ENCODE data around the gene USP25. TPM values are rescaled to one million over a fixed set of nuclear protein-coding genes. Genes with fewer than 3 reads are reported as not detected.

The USP25 gene
- total RNA-seq, 4 donors from 2014 or later = 99.4 to 130 (median 107) TPM

- H3K4me3 ChIP-seq = peak overlapping the region in 1 of 4 donors; percentile 3
- no peak for TF ChIP-seq CTCF (IDR thresholded peaks at IDR 0.05 in 4 of 5, conservative IDR thresholded peaks at IDR 0.05 in 1 of 5)
- TF ChIP-seq POLR2A (IDR thresholded peaks at IDR 0.05) = no peak
- H3K4me1 ChIP-seq = peaks cover 61 to 62% of the 10 kb centered on the region in 2 donors
- intact Hi-C loops (cut with DNase I; ENCODE audit: low total_unique reads) = no loop called here
- in situ Hi-C loops (cut with MboI; ENCODE audit: low sequenced_read_pairs in 4 of 4) = no loop called here
- no peaks in the 10 kb centered on the region for H3K27me3 ChIP-seq
- no peaks in the 10 kb centered on the region for H3K36me3 ChIP-seq
- ATAC-seq = no peak
- no peak overlapping the region for H3K27ac ChIP-seq
- DNase-seq = no peak
- no peaks in the 10 kb centered on the region for H3K9me3 ChIP-seq
Measured at GRCh38 chr21:15748586-15748985, 18.8 kb downstream of the USP25 start.

GRCh38 chr21:15749082-15749860 is 19.5 kb downstream of the USP25 start:
- intact Hi-C loops (cut with DNase I; ENCODE audit: low total_unique reads) (no loop called here), in situ Hi-C loops (cut with MboI; ENCODE audit: low sequenced_read_pairs in 4 of 4) (no loop called here)
- Histone ChIP-seq H3K4me3 (peak overlapping the region in 1 of 4 donors; percentile 3), H3K4me1 (peaks cover 68 to 69% of the 10 kb centered on the region in 2 donors), H3K27me3 (no peaks in the 10 kb centered on the region), H3K27ac (peak overlapping the region in 1 of 4 donors; percentile 9), H3K36me3 (no peaks in the 10 kb centered on the region), H3K9me3 (no peaks in the 10 kb centered on the region)
- DNase-seq (no peak), ATAC-seq (no peak)
- TF ChIP-seq CTCF (IDR thresholded peaks at IDR 0.05 in 4 of 5, conservative IDR thresholded peaks at IDR 0.05 in 1 of 5) = no peak
- no peak for TF ChIP-seq POLR2A (IDR thresholded peaks at IDR 0.05)

GRCh38 chr21:15749861-15750159 is 20.0 kb downstream of the USP25 start:
- Histone ChIP-seq H3K36me3 (no peaks in the 10 kb centered on the region), H3K27me3 (no peaks in the 10 kb centered on the region), H3K4me1 (peaks cover 73% of the 10 kb centered on the region in 2 donors), H3K27ac (peak overlapping the region in 1 of 4 donors; percentile 9), H3K4me3 (no peak overlapping the region), H3K9me3 (no peaks in the 10 kb centered on the region)
- intact Hi-C loops (cut with DNase I; ENCODE audit: low total_unique reads) = no loop called here
- no peak for DNase-seq
- in situ Hi-C loops (cut with MboI; ENCODE audit: low sequenced_read_pairs in 4 of 4) = no loop called here
- TF ChIP-seq POLR2A (IDR thresholded peaks at IDR 0.05) (no peak), CTCF (IDR thresholded peaks at IDR 0.05 in 4 of 5, conservative IDR thresholded peaks at IDR 0.05 in 1 of 5) (no peak)
- ATAC-seq = no peak

- H3K9me3 ChIP-seq = no peaks in the 10 kb centered on the region
- TF ChIP-seq POLR2A (IDR thresholded peaks at IDR 0.05) (no peak), CTCF (IDR thresholded peaks at IDR 0.05 in 4 of 5, conservative IDR thresholded peaks at IDR 0.05 in 1 of 5) (no peak)
- DNase-seq (no peak), ATAC-seq (no peak)
- H3K36me3 ChIP-seq = no peaks in the 10 kb centered on the region
- H3K4me3 ChIP-seq = no peak overlapping the region
- H3K4me1 ChIP-seq = peaks cover 79 to 84% of the 10 kb centered on the region in 2 donors
- in situ Hi-C loops (cut with MboI; ENCODE audit: low sequenced_read_pairs in 4 of 4) (no loop called here), intact Hi-C loops (cut with DNase I; ENCODE audit: low total_unique reads) (no loop called here)
- H3K27me3 ChIP-seq = no peaks in the 10 kb centered on the region
- H3K27ac ChIP-seq = no peak overlapping the region
Measured at GRCh38 chr21:15751037-15751436, 21.3 kb downstream of the USP25 start.

GRCh38 chr21:15751546-15751945 is 21.8 kb downstream of the USP25 start:
- H3K27me3 ChIP-seq = no peaks in the 10 kb centered on the region
- no peaks in the 10 kb centered on the region for H3K36me3 ChIP-seq
- TF ChIP-seq CTCF (IDR thresholded peaks at IDR 0.05 in 4 of 5, conservative IDR thresholded peaks at IDR 0.05 in 1 of 5) (no peak), POLR2A (IDR thresholded peaks at IDR 0.05) (no peak)
- in situ Hi-C loops (cut with MboI; ENCODE audit: low sequenced_read_pairs in 4 of 4) = no loop called here
- H3K4me3 ChIP-seq = no peak overlapping the region
- H3K27ac ChIP-seq = no peak overlapping the region
- DNase-seq (no peak), ATAC-seq (no peak)
- intact Hi-C loops (cut with DNase I; ENCODE audit: low total_unique reads) = no loop called here
- H3K9me3 ChIP-seq = no peaks in the 10 kb centered on the region
- peaks cover 78 to 89% of the 10 kb centered on the region in 2 donors for H3K4me1 ChIP-seq
